K562 (cell line): ENCODE data around the gene NUP160. TPM values are rescaled to one million over a fixed set of nuclear protein-coding genes. Genes with fewer than 3 reads are reported as not detected.

Experiments used
- ATAC-seq: fragments of 200-7000 bp; cut with Tn5 transposase; 3 replicates; pipeline ENCODE4 v1.9.1; 2020; ENCODE audit warnings: moderate library complexity
- BruUV-seq: library from RNA; stranded (reverse); fragments of 400-500 nt; replicated peaks from 2 replicates; lab custom pipeline; 2021; lab: Mats Ljungman, UMichigan
- CTCF ChIA-PET: fragments of 300-600 bp; formaldehyde crosslinking; extraction: SDS; loops from one replicate; lab custom pipeline; 2021; ENCODE audit warnings: low intra/inter-chr PET ratio; lab: Yijun Ruan, JAX
- POLR2A ChIA-PET: fragments of 300-600, 350-650 bp; sonication (Branson Sonifier 250); formaldehyde crosslinking; extraction: SDS; loops from one replicate; lab custom pipeline; 2021; ENCODE audit warnings: antibody characterized with exemption, inconsistent platforms; lab: Yijun Ruan, JAX
- DNase-seq, 4 experiments: peaks; one replicate each; pipeline versions ENCODE4 v3.0.0 to v3.0.0-alpha.2; 2011 to 2018; ENCODE audit warnings: low spot score in 3 of 4, mixed read lengths in 3 of 4; ENCODE audit errors: extremely low read depth in 1 of 4
- FAIRE-seq: peaks from 2 replicates; lab custom pipeline; 2011; peaks lifted over from hg19 to GRCh38; lab: Jason Lieb, UNC
- H2AFZ ChIP-seq: 2 replicates; pipeline ENCODE4 v1.6.0; 2011; ENCODE audit warnings: low read depth, low read length, control low read depth, inconsistent platforms
- H3K27ac ChIP-seq: fragments of 200-600 bp; 3 replicates; pipeline ENCODE4 v1.8.0; 2011; ENCODE audit warnings: low read depth, mild to moderate bottlenecking, control low read depth, inconsistent platforms, low read length, moderate library complexity, mixed read lengths; ENCODE audit errors: extremely low read depth
- H3K27me3 ChIP-seq, 2 experiments: fragments of 300-600 bp in 1 of 2; 2 replicates in 1 of 2; 3 replicates in 1 of 2; pipeline versions ENCODE4 v1.6.0 to v1.8.0; 2011; ENCODE audit warnings: inconsistent platforms in 2 of 2, low read length in 2 of 2, mild to moderate bottlenecking in 1 of 2, mixed read lengths in 1 of 2, moderate library complexity in 1 of 2; ENCODE audit not compliant: control insufficient read depth in 2 of 2, insufficient read depth in 2 of 2
- H3K36me3 ChIP-seq: fragments of 300-600 bp; 3 replicates; pipeline ENCODE4 v1.8.0; 2011; ENCODE audit warnings: mild to moderate bottlenecking, low read length, inconsistent platforms; ENCODE audit not compliant: control insufficient read depth, insufficient read depth
- H3K4me1 ChIP-seq, 2 experiments: fragments of 200-600 bp in 1 of 2; replicated peaks in 1 of 2; 2 replicates in 1 of 2; 3 replicates in 1 of 2; pipeline versions ENCODE4 v1.5.1 to v1.8.0; 2011; ENCODE audit warnings: inconsistent platforms in 2 of 2, low read length in 2 of 2, mild to moderate bottlenecking in 1 of 2, mixed read lengths in 1 of 2, moderate library complexity in 1 of 2; ENCODE audit not compliant: control insufficient read depth in 2 of 2, insufficient read depth in 2 of 2
- H3K4me2 ChIP-seq: 2 replicates; pipeline ENCODE4 v1.6.1; 2011; ENCODE audit warnings: low read length, control low read depth, inconsistent platforms, mixed read lengths; ENCODE audit not compliant: insufficient read depth
- H3K4me3 ChIP-seq: fragments of 200-600 bp; sonication (generic), shearing (Covaris generic); 2 replicates; pipeline ENCODE4 v1.5.1; 2016; ENCODE audit warnings: control low read depth, inconsistent platforms
- H3K79me2 ChIP-seq: fragments of 200-600 bp; 3 replicates; pipeline ENCODE4 v1.8.0; 2011; ENCODE audit warnings: low read length, inconsistent platforms; ENCODE audit not compliant: control insufficient read depth, insufficient read depth
- H3K9ac ChIP-seq, 2 experiments: 2 replicates each; pipeline versions ENCODE4 v1.6.0 to v1.6.1; 2011; ENCODE audit warnings: low read depth in 2 of 2, low read length in 2 of 2, control low read depth in 1 of 2, inconsistent platforms in 1 of 2, mild to moderate bottlenecking in 1 of 2, mixed read lengths in 1 of 2; ENCODE audit not compliant: insufficient read depth in 1 of 2
- H3K9me1 ChIP-seq: one replicate; pipeline ENCODE4 v1.6.0; 2011; ENCODE audit warnings: inconsistent platforms, mild to moderate bottlenecking, low read length, moderate library complexity; ENCODE audit not compliant: control insufficient read depth, insufficient read depth
- H3K9me3 ChIP-seq: replicated peaks from 2 replicates; pipeline ENCODE4 v1.5.1; 2011; ENCODE audit warnings: low read depth, low read length, inconsistent platforms; ENCODE audit not compliant: control insufficient read depth, insufficient read depth
- H4K20me1 ChIP-seq: replicated peaks from 2 replicates; pipeline ENCODE4 v1.6.1; 2011; ENCODE audit warnings: low read length, inconsistent platforms, mixed read lengths; ENCODE audit not compliant: control insufficient read depth, insufficient read depth
- ILF3 ChIP-seq: fragments of 450-650 bp; IDR thresholded peaks from 2 replicates; pipeline ENCODE4 v1.6.1; 2018; ENCODE audit warnings: antibody characterized with exemption, mild to moderate bottlenecking, moderate library complexity, borderline replicate concordance
- KDM1A ChIP-seq, 2 experiments: fragments of 450-650 bp; IDR thresholded peaks; 2 replicates each; pipeline ENCODE4 v1.6.1; 2016; ENCODE audit warnings: mild to moderate bottlenecking in 2 of 2
- KDM5B ChIP-seq: fragments of 200-600 bp; sonication (generic); IDR thresholded peaks from 2 replicates; pipeline ENCODE4 v1.6.1; 2012; ENCODE audit warnings: low read depth, mild to moderate bottlenecking, moderate library complexity, low read length, control low read depth, inconsistent platforms; ENCODE audit not compliant: insufficient replicate concordance
- PRDM10 ChIP-seq: fragments of 450-650 bp; IDR thresholded peaks from 2 replicates; pipeline ENCODE4 v1.6.1; 2018; ENCODE audit not compliant: partially characterized antibody
- STAG1 ChIP-seq: sonication (generic); formaldehyde crosslinking; IDR thresholded peaks from 2 replicates; pipeline ENCODE4 v1.5.0; 2020; ENCODE audit warnings: missing genetic modification reagents, borderline replicate concordance
- TEAD4 ChIP-seq, 2 experiments: sonication (generic) in 1 of 2; formaldehyde crosslinking in 1 of 2; IDR thresholded peaks; 2 replicates each; pipeline versions ENCODE4 v1.6.1 to v1.8.0; 2012 to 2022; ENCODE audit warnings: borderline replicate concordance in 1 of 2, inconsistent platforms in 1 of 2, low read length in 1 of 2, mild to moderate bottlenecking in 1 of 2, missing genetic modification reagents in 1 of 2
- VEZF1 ChIP-seq: fragments of 200-800 bp; sonication (Bioruptor generic); IDR thresholded peaks from 2 replicates; pipeline ENCODE4 v1.6.1; 2017; ENCODE audit warnings: missing genetic modification characterization, missing compliant biosample characterization
- ZNF444 ChIP-seq: fragments of 250-450 bp; sonication (Bioruptor Pico); IDR thresholded peaks from 2 replicates; pipeline ENCODE4 v1.4.0; 2020; ENCODE audit warnings: mild to moderate bottlenecking, moderate library complexity
- ZNF740 ChIP-seq, 3 experiments: fragments of 200-800 bp in 1 of 3; sonication (Bioruptor generic) in 1 of 3; sonication (generic) in 1 of 3; formaldehyde crosslinking in 1 of 3; IDR thresholded peaks; 2 replicates each; pipeline versions ENCODE4 v1.6.1 to v1.8.0; 2016 to 2022; ENCODE audit warnings: mild to moderate bottlenecking in 2 of 3, missing compliant biosample characterization in 2 of 3, missing genetic modification characterization in 2 of 3, missing genetic modification reagents in 1 of 3
- ZNF766 ChIP-seq: fragments of 200-800 bp; sonication (Bioruptor generic); conservative IDR thresholded peaks from 2 replicates; pipeline ENCODE4 v1.6.1; 2016; ENCODE audit warnings: missing genetic modification characterization, missing compliant biosample characterization
- WGBS: fragments of 100-300 bp; shearing (Covaris generic); methylation state at CpG from one replicate; pipeline ENCODE4 v1.1.6; 2016; ENCODE audit warnings: low coverage, mixed read lengths; ENCODE audit not compliant: insufficient coverage; ENCODE audit errors: missing lambda C conversion rate; 5-methylcytosine and 5-hydroxymethylcytosine counted together
- in situ Hi-C: fragments of 300-500 bp; cut with MboI; formaldehyde crosslinking; loops from 4 replicates; pipeline ENCODE4 v1.15.0; 2018; ENCODE audit warnings: inconsistent platforms, mixed read lengths
- intact Hi-C: fragments of 100-400 bp; cut with micrococcal nuclease; formaldehyde crosslinking; loops from 2 replicates; pipeline ENCODE4 v1.14.2; 2022
- polyA plus RNA-seq, 8 experiments: library from polyadenylated mRNA; depleted of rRNA in 4 of 8; stranded (reverse) in 5 of 8; unstranded in 3 of 8; fragments of >200 nt; fragmentation: Nextera tagmentation in 2 of 8; fragmentation: Illumina TruSeq in 1 of 8; extraction: Ambion mirVana in 2 of 8; extraction: Trizol in 1 of 8; gene quantifications; 2 replicates each; pipeline versions ENCODE4 v1.2.1 to v1.2.3, GENCODE V29; 2011 to 2014; ENCODE audit warnings: inconsistent platforms in 1 of 8, missing spikeins in 1 of 8
- total RNA-seq, 7 experiments: library from RNA; depleted of rRNA in 6 of 7; stranded (reverse); fragments of >200 nt in 6 of 7; fragmentation: Illumina TruSeq in 2 of 7; extraction: Trizol in 2 of 7; gene quantifications; 2 replicates each; pipeline versions ENCODE4 v1.2.1 to v1.2.3, GENCODE V29; 2011 to 2021; ENCODE audit warnings: low replicate concordance in 1 of 7

Gene NUP160
- total and polyA plus RNA-seq, 9 of the 15 experiments (the other 6 are each of a cell fraction or from before 2014, with no cell fraction given), result 41.5 to 112 (median 65.0) TPM

GRCh38 chr11:47848700-47849155 lies 578 bp upstream of the NUP160 start (continued):
- TF ChIP-seq VEZF1 (CRISPR knock-in tag) (peak; percentile 8; the same call in 1 of the 2 replicates), PRDM10 (peak; percentile 56)

GRCh38 chr11:47847537-47847891 lies 636 bp downstream of the NUP160 start:
- CTCF ChIA-PET, result no interaction called here
- in situ Hi-C loops, result no loop called here
- TF ChIP-seq ZNF766, result no peak
- 0 out of 2 replicates have a peak, but pooled peaks have one; percentile 4 for TF ChIP-seq TEAD4 (IDR thresholded peaks at IDR 0.05; ENCODE audit: low read length)
- no peak for TF ChIP-seq TEAD4 (CRISPR knock-in tag; IDR thresholded peaks at IDR 0.05; ENCODE audit: borderline replicate concordance)
- TF ChIP-seq ZNF444 (CRISPR knock-in tag), result 0 out of 2 replicates have a peak, but pooled peaks have one; percentile 18
- 0 out of 2 replicates have a peak, but pooled peaks have one; percentile 38 for TF ChIP-seq ZNF740 (CRISPR knock-in tag; IDR thresholded peaks at IDR 0.05)
- 0 out of 4 replicates have a peak, but pooled peaks of 1 of the 2 experiments have one; percentile 59 for TF ChIP-seq ZNF740 (tag; IDR thresholded peaks at IDR 0.05)
- no peak for TF ChIP-seq KDM5B
- no peak for TF ChIP-seq ILF3
- no peak for TF ChIP-seq STAG1 (CRISPR knock-in tag)
- TF ChIP-seq KDM1A (IDR thresholded peaks at IDR 0.05), result peak in 1 of 2 experiments; percentile 90; a peak in 1 of 4 replicates

More at GRCh38 chr11:47847537-47847891, 636 bp downstream of the NUP160 start:
- POLR2A ChIA-PET, result interaction anchor here (0.6 to 0.8 kb wide), 2 partner anchors 73 to 136 kb away, joined by 3 read pairs; no protein-coding TSS in a partner anchor
- peak overlapping the region; percentile 99 for H3K4me2 ChIP-seq
- H3K4me1 ChIP-seq, result peaks cover 0 to 20% of the 10 kb centered on the region in 2 experiments; a peak in 4 of 5 replicates
- H3K9me1 ChIP-seq, result peaks cover 6% of the 10 kb centered on the region
- BruUV-seq, result no TSS peak
- no peaks in the 10 kb centered on the region for H3K27me3 ChIP-seq
- peak overlapping the region; percentile 96 for H2AFZ ChIP-seq
- FAIRE-seq, result no peak
- no peaks in the 10 kb centered on the region for H3K9me3 ChIP-seq
- no peak for ATAC-seq
- H3K27ac ChIP-seq, result peak overlapping the region; percentile 97
- WGBS, result under 1% methylated on average over 6 of the region's 8 CpGs
- peak overlapping the region; percentile 98 to 100 for H3K9ac ChIP-seq
- H4K20me1 ChIP-seq, result 0 out of 2 replicates have a peak, but pooled peaks cover 7% of the 10 kb centered on the region
- H3K79me2 ChIP-seq, result peaks cover 61% of the 10 kb centered on the region
- intact Hi-C loops, result no loop called here
- H3K4me3 ChIP-seq, result peak overlapping the region; percentile 77
- DNase-seq, result peak in 1 of 4 experiments; percentile 37
- peaks cover 47% of the 10 kb centered on the region for H3K36me3 ChIP-seq
